Keratinocyte (primary cell): ENCODE data around the gene CDH8. TPM values are rescaled to one million over a fixed set of nuclear protein-coding genes. Genes with fewer than 3 reads are reported as not detected.

Experiments
- DNase-seq: peaks from one replicate; pipeline ENCODE4 v3.0.0-alpha.2; 2011; ENCODE audit warnings: low read depth, missing footprints, low spot score
- FAIRE-seq: peaks from 2 replicates; lab custom pipeline; 2011; peaks lifted over from hg19 to GRCh38; lab: Jason Lieb, UNC
- H2AFZ ChIP-seq: 2 replicates; pipeline ENCODE4 v1.6.0; 2012; ENCODE audit warnings: low read length, control low read depth, inconsistent platforms; ENCODE audit not compliant: control insufficient read depth
- H3K27ac ChIP-seq: 2 replicates; pipeline ENCODE4 v1.5.1; 2011; ENCODE audit warnings: low read length; ENCODE audit not compliant: control insufficient read depth, insufficient read depth
- H3K27me3 ChIP-seq: 3 replicates; pipeline ENCODE4 v1.6.0; 2011; ENCODE audit warnings: low read length; ENCODE audit not compliant: control insufficient read depth, insufficient read depth; ENCODE audit errors: extremely low read depth
- H3K36me3 ChIP-seq, 2 experiments: 2 replicates in 1 of 2; 3 replicates in 1 of 2; pipeline ENCODE4 v1.5.1; 2011; ENCODE audit warnings: low read length in 2 of 2, mild to moderate bottlenecking in 1 of 2; ENCODE audit not compliant: control insufficient read depth in 2 of 2, insufficient read depth in 2 of 2; ENCODE audit errors: extremely low read depth in 1 of 2
- H3K4me1 ChIP-seq: 3 replicates; pipeline ENCODE4 v1.5.1; 2011; ENCODE audit warnings: low read length; ENCODE audit not compliant: control insufficient read depth, insufficient read depth; ENCODE audit errors: extremely low read depth
- H3K4me2 ChIP-seq: 3 replicates; pipeline ENCODE4 v1.6.0; 2011; ENCODE audit warnings: low read depth, low read length; ENCODE audit not compliant: control insufficient read depth, insufficient read depth; ENCODE audit errors: extremely low read depth
- H3K4me3 ChIP-seq, 3 experiments: fragments of 200-600 bp in 1 of 3; sonication (generic) in 1 of 3; 2 replicates in 2 of 3; 3 replicates in 1 of 3; pipeline ENCODE4 v1.5.1; 2011 to 2016; ENCODE audit warnings: low read length in 3 of 3, mild to moderate bottlenecking in 3 of 3, control low read depth in 2 of 3, inconsistent platforms in 1 of 3, low read depth in 1 of 3, mixed read lengths in 1 of 3, mixed run types in 1 of 3, moderate library complexity in 1 of 3; ENCODE audit not compliant: control insufficient read depth in 2 of 3, insufficient read depth in 2 of 3; ENCODE audit errors: extremely low read depth in 1 of 3
- H3K79me2 ChIP-seq: 2 replicates; pipeline ENCODE4 v1.6.0; 2012; ENCODE audit warnings: low read length; ENCODE audit not compliant: control insufficient read depth, insufficient read depth
- H3K9ac ChIP-seq: 3 replicates; pipeline ENCODE4 v1.6.0; 2011; ENCODE audit warnings: low read length; ENCODE audit not compliant: control insufficient read depth, insufficient read depth; ENCODE audit errors: extremely low read depth
- H3K9me1 ChIP-seq: 3 replicates; pipeline ENCODE4 v1.6.0; 2011; ENCODE audit warnings: low read length; ENCODE audit not compliant: control insufficient read depth, insufficient read depth; ENCODE audit errors: extremely low read depth
- H3K9me3 ChIP-seq: 2 replicates; pipeline ENCODE4 v1.5.1; 2012; ENCODE audit warnings: low read depth, low read length; ENCODE audit not compliant: control insufficient read depth
- H4K20me1 ChIP-seq: 3 replicates; pipeline ENCODE4 v1.6.0; 2011; ENCODE audit warnings: low read length; ENCODE audit not compliant: control insufficient read depth, insufficient read depth; ENCODE audit errors: extremely low read depth
- CTCF ChIP-seq, 3 experiments: IDR thresholded peaks in 1 of 3; conservative IDR thresholded peaks in 1 of 3; optimal IDR thresholded peaks in 1 of 3; 2 replicates in 2 of 3; 3 replicates in 1 of 3; pipeline versions ENCODE3 to v1.5.1; 2011; ENCODE audit warnings: low read length in 3 of 3, mild to moderate bottlenecking in 3 of 3, moderate library complexity in 2 of 3, control low read depth in 1 of 3, inconsistent platforms in 1 of 3; ENCODE audit not compliant: insufficient read depth in 2 of 3; ENCODE audit errors: extremely low read depth in 1 of 3
- EZH2 ChIP-seq: IDR thresholded peaks from one replicate; pipeline ENCODE4 v1.6.1; 2012; ENCODE audit warnings: inconsistent platforms, mild to moderate bottlenecking, low read length, moderate library complexity
- dilution Hi-C: fragments of 300-500 bp; cut with MboI; formaldehyde crosslinking; loops from one replicate; pipeline ENCODE4 v1.7.0; 2020; ENCODE audit warnings: low sequenced_read_pairs; ENCODE audit not compliant: extremely low pct_ligation_motif_present
- polyA plus RNA-seq, 5 experiments: library from polyadenylated mRNA; depleted of rRNA in 3 of 5; stranded (reverse) in 3 of 5; stranded (forward) in 1 of 5; unstranded in 1 of 5; fragments of >200 nt; gene quantifications; 1 replicate in 1 of 5; 2 replicates in 3 of 5; 3 replicates in 1 of 5; pipeline versions ENCODE4 v1.2.1 to v1.2.3, GENCODE V29; 2011 to 2012; ENCODE audit warnings: missing spikeins in 2 of 5, low read depth in 1 of 5, low replicate concordance in 1 of 5

Gene CDH8
- polyA plus RNA-seq, 1 donor (not counting 4 experiments of a cell fraction or from before 2014, with no cell fraction given) = 0.18 TPM

GRCh38 chr16:62064173-62064572, 27.9 kb upstream of the CDH8 start:
- FAIRE-seq = no peak
- Histone ChIP-seq H3K27ac (no peak overlapping the region), H3K79me2 (no peaks in the 10 kb centered on the region), H4K20me1 (no peaks in the 10 kb centered on the region), H3K9me1 (no peaks in the 10 kb centered on the region), H3K4me2 (no peak overlapping the region), H3K9ac (no peak overlapping the region), H3K9me3 (no peaks in the 10 kb centered on the region), H3K27me3 (no peaks in the 10 kb centered on the region), H3K36me3 (no peaks in the 10 kb centered on the region), H3K4me1 (no peaks in the 10 kb centered on the region), H2AFZ (no peak overlapping the region), H3K4me3 (no peak overlapping the region)
- no peak for DNase-seq
- dilution Hi-C loops = no loop called here
- TF ChIP-seq CTCF (optimal IDR thresholded peaks at IDR 0.05 in 1 of 3, IDR thresholded peaks at IDR 0.05 in 1 of 3, conservative IDR thresholded peaks at IDR 0.05 in 1 of 3; ENCODE audit: extremely low read depth in 1 of 3, insufficient read depth in 2 of 3, low read length in 3 of 3) (no peak), EZH2 (no peak)

- H3K9ac ChIP-seq = no peak overlapping the region
- no peaks in the 10 kb centered on the region for H3K79me2 ChIP-seq
- FAIRE-seq (no peak), DNase-seq (no peak)
- H3K9me3 ChIP-seq = no peaks in the 10 kb centered on the region
- no peaks in the 10 kb centered on the region for H3K4me1 ChIP-seq
- TF ChIP-seq CTCF (optimal IDR thresholded peaks at IDR 0.05 in 1 of 3, IDR thresholded peaks at IDR 0.05 in 1 of 3, conservative IDR thresholded peaks at IDR 0.05 in 1 of 3; ENCODE audit: extremely low read depth in 1 of 3, insufficient read depth in 2 of 3, low read length in 3 of 3) (no peak), EZH2 (no peak)
- no peaks in the 10 kb centered on the region for H3K9me1 ChIP-seq
- H2AFZ ChIP-seq = no peak overlapping the region
- H4K20me1 ChIP-seq = no peaks in the 10 kb centered on the region
- H3K4me3 ChIP-seq = no peak overlapping the region
- H3K27ac ChIP-seq = no peak overlapping the region
- dilution Hi-C loops = no loop called here
- H3K27me3 ChIP-seq = no peaks in the 10 kb centered on the region
- H3K36me3 ChIP-seq = no peaks in the 10 kb centered on the region
- H3K4me2 ChIP-seq = no peak overlapping the region
Observed at GRCh38 chr16:62060089-62060488, 23.9 kb upstream of the CDH8 start.
